PC-3 (cell line): ENCODE data around the gene SLC24A3.

ENCODE experiments used
- EZH2 ChIP-seq: fragments of 300-600 bp; sonication (generic); IDR thresholded peaks from one replicate; pipeline ENCODE4 v1.6.1; 2017; ENCODE audit warnings: antibody characterized with exemption, mild to moderate bottlenecking, low read length; ENCODE audit not compliant: unreplicated experiment
- EZH2phosphoT487 ChIP-seq: fragments of 300-600 bp; sonication (generic); IDR thresholded peaks from 2 replicates; pipeline ENCODE4 v1.6.1; 2018; ENCODE audit warnings: mild to moderate bottlenecking, antibody characterized with exemption, low read length, borderline replicate concordance
- TF ChIP-seq, protein P1 (sequence below): fragments of 300-600 bp; sonication (generic); conservative IDR thresholded peaks from 2 replicates; pipeline ENCODE4 v1.5.1; 2017; ENCODE audit warnings: antibody characterized with exemption, low read depth, mild to moderate bottlenecking, low read length

DNA sequence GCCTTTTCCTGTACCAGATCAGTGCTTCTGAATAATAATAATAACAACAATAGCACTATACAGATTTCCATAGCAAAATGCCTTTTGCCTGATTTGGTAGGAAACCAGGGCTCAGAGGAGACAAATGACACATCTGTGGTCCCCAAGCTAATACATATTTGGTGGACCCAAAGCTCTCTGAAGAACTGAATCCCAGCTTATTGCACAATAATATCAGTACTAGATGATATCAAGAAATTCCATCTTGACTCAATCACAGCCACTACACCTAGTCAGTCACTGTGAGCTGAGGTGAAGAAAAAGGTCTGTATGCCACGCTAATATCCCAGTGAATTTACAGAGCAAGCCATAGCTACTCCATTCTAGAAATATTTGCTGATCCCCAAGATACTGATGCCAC lies 275.0 kb downstream of the SLC24A3 start:
- TF ChIP-seq, protein P1, sequence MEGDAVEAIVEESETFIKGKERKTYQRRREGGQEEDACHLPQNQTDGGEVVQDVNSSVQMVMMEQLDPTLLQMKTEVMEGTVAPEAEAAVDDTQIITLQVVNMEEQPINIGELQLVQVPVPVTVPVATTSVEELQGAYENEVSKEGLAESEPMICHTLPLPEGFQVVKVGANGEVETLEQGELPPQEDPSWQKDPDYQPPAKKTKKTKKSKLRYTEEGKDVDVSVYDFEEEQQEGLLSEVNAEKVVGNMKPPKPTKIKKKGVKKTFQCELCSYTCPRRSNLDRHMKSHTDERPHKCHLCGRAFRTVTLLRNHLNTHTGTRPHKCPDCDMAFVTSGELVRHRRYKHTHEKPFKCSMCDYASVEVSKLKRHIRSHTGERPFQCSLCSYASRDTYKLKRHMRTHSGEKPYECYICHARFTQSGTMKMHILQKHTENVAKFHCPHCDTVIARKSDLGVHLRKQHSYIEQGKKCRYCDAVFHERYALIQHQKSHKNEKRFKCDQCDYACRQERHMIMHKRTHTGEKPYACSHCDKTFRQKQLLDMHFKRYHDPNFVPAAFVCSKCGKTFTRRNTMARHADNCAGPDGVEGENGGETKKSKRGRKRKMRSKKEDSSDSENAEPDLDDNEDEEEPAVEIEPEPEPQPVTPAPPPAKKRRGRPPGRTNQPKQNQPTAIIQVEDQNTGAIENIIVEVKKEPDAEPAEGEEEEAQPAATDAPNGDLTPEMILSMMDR, result no peak
- TF ChIP-seq EZH2, result no peak
- TF ChIP-seq EZH2phosphoT487, result no peak
